ENCODE results near the gene HOXA13. TPM values are rescaled to one million over a fixed set of nuclear protein-coding genes. Genes with fewer than 3 reads are reported as not detected.

The HOXA13 gene
- total RNA-seq, 1 donor from 2014 or later = under 0.01 TPM

- TF ChIP-seq, protein P1, sequence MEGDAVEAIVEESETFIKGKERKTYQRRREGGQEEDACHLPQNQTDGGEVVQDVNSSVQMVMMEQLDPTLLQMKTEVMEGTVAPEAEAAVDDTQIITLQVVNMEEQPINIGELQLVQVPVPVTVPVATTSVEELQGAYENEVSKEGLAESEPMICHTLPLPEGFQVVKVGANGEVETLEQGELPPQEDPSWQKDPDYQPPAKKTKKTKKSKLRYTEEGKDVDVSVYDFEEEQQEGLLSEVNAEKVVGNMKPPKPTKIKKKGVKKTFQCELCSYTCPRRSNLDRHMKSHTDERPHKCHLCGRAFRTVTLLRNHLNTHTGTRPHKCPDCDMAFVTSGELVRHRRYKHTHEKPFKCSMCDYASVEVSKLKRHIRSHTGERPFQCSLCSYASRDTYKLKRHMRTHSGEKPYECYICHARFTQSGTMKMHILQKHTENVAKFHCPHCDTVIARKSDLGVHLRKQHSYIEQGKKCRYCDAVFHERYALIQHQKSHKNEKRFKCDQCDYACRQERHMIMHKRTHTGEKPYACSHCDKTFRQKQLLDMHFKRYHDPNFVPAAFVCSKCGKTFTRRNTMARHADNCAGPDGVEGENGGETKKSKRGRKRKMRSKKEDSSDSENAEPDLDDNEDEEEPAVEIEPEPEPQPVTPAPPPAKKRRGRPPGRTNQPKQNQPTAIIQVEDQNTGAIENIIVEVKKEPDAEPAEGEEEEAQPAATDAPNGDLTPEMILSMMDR (IDR thresholded peaks at IDR 0.05; ENCODE audit: insufficient read depth, low read length, severe bottlenecking) = no peak
- Histone ChIP-seq H3K4me3 (ENCODE audit: low read depth, low read length) (peak overlapping the region; percentile 1), H3K36me3 (ENCODE audit: control insufficient read depth, insufficient read depth, low read length) (no peaks in the 10 kb centered on the region), H3K27me3 (ENCODE audit: control insufficient read depth, insufficient read depth, low read length) (peaks cover 94% of the 10 kb centered on the region)
- FAIRE-seq (no peak), DNase-seq (ENCODE audit: low read depth) (peak; percentile 23)
Measured at GRCh38 chr7:27245798-27246691, 46.2 kb upstream of the HOXA13 start.

- Histone ChIP-seq H3K4me3 (ENCODE audit: low read depth, low read length) (no peak overlapping the region), H3K27me3 (ENCODE audit: control insufficient read depth, insufficient read depth, low read length) (peaks cover 95% of the 10 kb centered on the region), H3K36me3 (ENCODE audit: control insufficient read depth, insufficient read depth, low read length) (no peaks in the 10 kb centered on the region)
- no peak for DNase-seq (ENCODE audit: low read depth)
- TF ChIP-seq, protein P1 (IDR thresholded peaks at IDR 0.05; ENCODE audit: insufficient read depth, low read length, severe bottlenecking) = no peak
- FAIRE-seq = no peak
Measured at GRCh38 chr7:27245124-27245797, 45.4 kb upstream of the HOXA13 start.

GRCh38 chr7:27244488-27245123, 44.7 kb upstream of the HOXA13 start:
- TF ChIP-seq, protein P1 (IDR thresholded peaks at IDR 0.05; ENCODE audit: insufficient read depth, low read length, severe bottlenecking) = no peak
- FAIRE-seq = no peak
- DNase-seq (ENCODE audit: low read depth) = no peak
- Histone ChIP-seq H3K27me3 (ENCODE audit: control insufficient read depth, insufficient read depth, low read length) (peaks cover 95% of the 10 kb centered on the region), H3K36me3 (ENCODE audit: control insufficient read depth, insufficient read depth, low read length) (no peaks in the 10 kb centered on the region), H3K4me3 (ENCODE audit: low read depth, low read length) (no peak overlapping the region)

- FAIRE-seq (no peak), DNase-seq (ENCODE audit: low read depth) (no peak)
- no peaks in the 10 kb centered on the region for H3K36me3 ChIP-seq (ENCODE audit: control insufficient read depth, insufficient read depth, low read length)
- H3K27me3 ChIP-seq (ENCODE audit: control insufficient read depth, insufficient read depth, low read length) = peaks cover 89% of the 10 kb centered on the region
- TF ChIP-seq, protein P1 (IDR thresholded peaks at IDR 0.05; ENCODE audit: insufficient read depth, low read length, severe bottlenecking) = no peak
- H3K4me3 ChIP-seq (ENCODE audit: low read depth, low read length) = no peak overlapping the region
Measured at GRCh38 chr7:27243340-27244163, 43.7 kb upstream of the HOXA13 start.

- Histone ChIP-seq H3K36me3 (ENCODE audit: control insufficient read depth, insufficient read depth, low read length) (no peaks in the 10 kb centered on the region), H3K27me3 (ENCODE audit: control insufficient read depth, insufficient read depth, low read length) (peaks cover 83% of the 10 kb centered on the region), H3K4me3 (ENCODE audit: low read depth, low read length) (no peak within 1 kb of the TSS)
- FAIRE-seq (no peak), DNase-seq (ENCODE audit: low read depth) (no peak)
- TF ChIP-seq, protein P1 (IDR thresholded peaks at IDR 0.05; ENCODE audit: insufficient read depth, low read length, severe bottlenecking) = no peak
Measured at GRCh38 chr7:27242555-27243339, 42.9 kb upstream of the HOXA13 start, which contains the start of gene EVX1. Gene EVX1, plus strand, starts transcription at chr7:27242802. Its CDS starts 229 bp downstream, at chr7:27243031.
